GM21737 (cell line): ENCODE measurements around the gene ITSN2.

Experiments used
- ATAC-seq: cut with Tn5 transposase; IDR thresholded peaks from one replicate; pipeline ENCODE4 v1.9.1; 2021; ENCODE audit warnings: mild to moderate bottlenecking, moderate library complexity; ENCODE audit not compliant: unreplicated experiment

Gene ITSN2

GRCh38 chr2:24337890-24338289 lies 22.4 kb downstream of the ITSN2 start:
- no peak for ATAC-seq

- no peak for ATAC-seq
Observed at GRCh38 chr2:24336811-24337210, 23.5 kb downstream of the ITSN2 start.

GRCh38 chr2:24334245-24334633 lies 26.1 kb downstream of the ITSN2 start:
- no peak for ATAC-seq

- ATAC-seq = no peak
Observed at GRCh38 chr2:24332791-24333540, 27.4 kb downstream of the ITSN2 start.

GRCh38 chr2:24330161-24330560 lies 30.2 kb downstream of the ITSN2 start:
- ATAC-seq = no peak

- ATAC-seq = no peak
Observed at GRCh38 chr2:24329700-24330099, 30.6 kb downstream of the ITSN2 start.

- no peak for ATAC-seq
Observed at GRCh38 chr2:24328010-24328409, 32.3 kb downstream of the ITSN2 start.

GRCh38 chr2:24317491-24317920 lies 42.8 kb downstream of the ITSN2 start:
- no peak for ATAC-seq

- peak; percentile 57 for ATAC-seq
Observed at GRCh38 chr2:24315669-24316068, 44.7 kb downstream of the ITSN2 start.

- no peak for ATAC-seq
Observed at GRCh38 chr2:24313744-24314632, 46.3 kb downstream of the ITSN2 start.

GRCh38 chr2:24307961-24308360 lies 52.4 kb downstream of the ITSN2 start:
- ATAC-seq = no peak

GRCh38 chr2:24304631-24305030 lies 55.7 kb downstream of the ITSN2 start:
- no peak for ATAC-seq

GRCh38 chr2:24304098-24304497 lies 56.2 kb downstream of the ITSN2 start:
- ATAC-seq = no peak

GRCh38 chr2:24301599-24301998 lies 58.7 kb downstream of the ITSN2 start:
- no peak for ATAC-seq

- no peak for ATAC-seq
Observed at GRCh38 chr2:24297663-24298062, 62.7 kb downstream of the ITSN2 start.

GRCh38 chr2:24287171-24287570 lies 73.2 kb downstream of the ITSN2 start:
- no peak for ATAC-seq

- no peak for ATAC-seq
Observed at GRCh38 chr2:24285484-24286152, 74.7 kb downstream of the ITSN2 start.

- no peak for ATAC-seq
Observed at GRCh38 chr2:24280645-24281044, 79.7 kb downstream of the ITSN2 start.

GRCh38 chr2:24280161-24280560 lies 80.2 kb downstream of the ITSN2 start:
- no peak for ATAC-seq

- ATAC-seq = no peak
Observed at GRCh38 chr2:24276349-24276899, 83.9 kb downstream of the ITSN2 start.

GRCh38 chr2:24274809-24275208 lies 85.5 kb downstream of the ITSN2 start:
- no peak for ATAC-seq
